ENCODE data around the gene LRRK1.

LRRK1 gene

GRCh38 chr15:101115393-101115785 is 196.2 kb downstream of the LRRK1 start:
- no peak for DNase-seq (ENCODE audit: low spot score)

- DNase-seq (ENCODE audit: low spot score) = no peak
These were observed 196.9 kb downstream of the LRRK1 start for GRCh38 chr15:101115786-101116680.

GRCh38 chr15:101116681-101116976 is 197.5 kb downstream of the LRRK1 start:
- no peak for DNase-seq (ENCODE audit: low spot score)

GRCh38 chr15:101118116-101118515 is 199.0 kb downstream of the LRRK1 start:
- DNase-seq (ENCODE audit: low spot score) = no peak

DNA sequence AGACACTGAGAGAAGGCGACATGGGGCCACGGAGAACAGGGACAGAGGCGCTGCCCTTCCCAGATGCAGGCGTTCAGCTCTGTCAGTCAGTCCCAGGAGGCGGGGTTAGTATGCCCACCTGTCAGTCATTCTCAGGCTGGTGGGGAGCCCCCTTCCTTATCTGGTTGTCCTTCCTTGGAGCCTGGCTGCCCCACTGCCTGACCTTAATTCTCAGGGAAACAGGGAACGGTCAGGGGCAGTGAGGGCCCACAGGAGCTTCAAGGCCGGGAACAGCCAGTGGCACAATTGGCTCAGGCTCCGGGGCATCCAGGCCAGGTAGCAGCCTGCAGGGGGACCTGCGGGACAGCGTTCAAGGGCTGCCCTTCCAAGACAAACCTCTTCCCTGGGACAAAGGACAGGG is 199.5 kb downstream of the LRRK1 start:
- DNase-seq (ENCODE audit: low spot score) = no peak

DNA sequence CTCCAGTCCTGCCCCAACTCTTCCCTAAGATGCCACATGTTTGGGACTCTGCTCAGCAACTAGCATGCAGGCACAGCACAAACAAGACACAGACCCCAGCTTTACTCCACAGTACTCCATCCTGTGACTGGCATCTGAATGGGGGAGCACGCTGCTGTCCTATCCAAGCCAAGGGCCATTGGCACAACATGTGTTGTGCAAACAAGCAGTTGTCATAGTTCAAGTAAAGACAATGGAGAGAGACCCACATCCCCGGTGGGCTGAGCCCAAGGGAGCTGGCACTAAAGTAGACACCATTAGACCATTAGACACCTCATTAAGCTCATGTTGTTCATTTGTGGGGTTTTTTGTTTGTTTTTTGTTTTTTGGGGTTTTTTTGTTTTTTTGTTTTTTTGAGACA is 200.0 kb downstream of the LRRK1 start:
- DNase-seq (ENCODE audit: low spot score) = no peak
